HL-60 (cell line): Measurements from ENCODE around the gene MYPN.

Experiments used
- DNase-seq, 2 experiments: peaks; one replicate each; pipeline ENCODE4 v3.0.0-alpha.2; 2010 to 2020; ENCODE audit warnings: low read depth in 1 of 2, low spot score in 1 of 2
- H3K27ac ChIP-seq: fragments of 250-450 bp; sonication (Bioruptor Pico); replicated peaks from 2 replicates; pipeline ENCODE4 v1.5.1; 2020; ENCODE audit warnings: mild to moderate bottlenecking, moderate library complexity
- H3K27me3 ChIP-seq: fragments of 250-450 bp; sonication (Bioruptor Pico); 2 replicates; pipeline ENCODE4 v1.5.1; 2021; ENCODE audit warnings: mild to moderate bottlenecking, moderate library complexity; ENCODE audit not compliant: insufficient read depth, poor library complexity, severe bottlenecking
- H3K4me3 ChIP-seq: replicated peaks from 2 replicates; pipeline ENCODE4 v1.5.1; 2011; ENCODE audit warnings: mild to moderate bottlenecking, control low read depth, low read length; ENCODE audit not compliant: insufficient read depth
- GABPA ChIP-seq: IDR thresholded peaks from 2 replicates; pipeline ENCODE4 v1.6.1; 2012; ENCODE audit warnings: low read depth
- POLR2AphosphoS5 ChIP-seq: IDR thresholded peaks from 2 replicates; pipeline ENCODE4 v1.6.1; 2012; ENCODE audit warnings: low read depth
- SPI1 ChIP-seq: IDR thresholded peaks from 2 replicates; pipeline ENCODE4 v1.6.1; 2012; ENCODE audit warnings: low read depth, mild to moderate bottlenecking, borderline replicate concordance
- TF ChIP-seq, protein P1 (sequence below): IDR thresholded peaks from 2 replicates; pipeline ENCODE4 v1.6.1; 2012; ENCODE audit warnings: low read depth; ENCODE audit not compliant: insufficient replicate concordance
- TF ChIP-seq, protein P2 (sequence below): IDR thresholded peaks from one replicate; pipeline ENCODE4 v1.5.1; 2011; ENCODE audit warnings: low read length, control low read depth, inconsistent platforms; ENCODE audit not compliant: insufficient read depth

Gene MYPN

DNA sequence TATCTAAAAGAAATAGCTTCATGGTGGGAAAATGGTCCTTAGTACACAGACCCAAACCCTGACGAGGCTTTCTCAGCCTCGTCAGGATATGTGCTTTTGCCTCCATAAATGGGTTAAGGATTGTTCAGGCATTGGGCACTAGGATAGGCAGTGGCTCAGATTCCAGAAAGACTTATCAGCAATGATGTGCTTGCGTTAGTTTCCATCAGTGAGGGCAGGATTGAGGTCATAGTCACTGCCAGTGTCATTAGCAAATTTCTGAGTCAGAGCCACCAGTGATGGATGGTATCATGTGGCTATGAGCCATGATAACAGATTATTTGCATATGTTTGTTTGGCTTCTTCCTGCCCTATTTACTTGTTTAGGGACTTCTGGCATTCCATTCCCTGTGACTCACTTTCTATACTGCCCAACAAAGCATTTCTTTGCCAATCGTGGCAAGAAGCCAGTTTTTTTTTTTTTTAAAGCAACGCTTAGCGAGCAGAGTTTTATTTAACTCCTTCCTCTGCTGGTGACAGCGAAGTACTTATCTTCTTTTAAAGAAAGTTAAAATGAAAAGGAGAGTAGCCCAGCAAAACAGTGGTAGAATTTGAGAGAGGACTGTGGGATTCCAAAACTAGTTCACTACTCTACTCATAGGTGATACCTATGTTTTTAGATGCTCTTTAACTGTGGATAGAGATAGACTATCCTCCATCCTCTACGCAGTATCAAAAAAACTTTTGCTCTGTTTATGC, 44.4 kb downstream of the MYPN start:
- no peak for DNase-seq
- Histone ChIP-seq H3K4me3 (no peak overlapping the region), H3K27me3 (no peaks in the 10 kb centered on the region), H3K27ac (no peak overlapping the region)
- TF ChIP-seq, protein P1, sequence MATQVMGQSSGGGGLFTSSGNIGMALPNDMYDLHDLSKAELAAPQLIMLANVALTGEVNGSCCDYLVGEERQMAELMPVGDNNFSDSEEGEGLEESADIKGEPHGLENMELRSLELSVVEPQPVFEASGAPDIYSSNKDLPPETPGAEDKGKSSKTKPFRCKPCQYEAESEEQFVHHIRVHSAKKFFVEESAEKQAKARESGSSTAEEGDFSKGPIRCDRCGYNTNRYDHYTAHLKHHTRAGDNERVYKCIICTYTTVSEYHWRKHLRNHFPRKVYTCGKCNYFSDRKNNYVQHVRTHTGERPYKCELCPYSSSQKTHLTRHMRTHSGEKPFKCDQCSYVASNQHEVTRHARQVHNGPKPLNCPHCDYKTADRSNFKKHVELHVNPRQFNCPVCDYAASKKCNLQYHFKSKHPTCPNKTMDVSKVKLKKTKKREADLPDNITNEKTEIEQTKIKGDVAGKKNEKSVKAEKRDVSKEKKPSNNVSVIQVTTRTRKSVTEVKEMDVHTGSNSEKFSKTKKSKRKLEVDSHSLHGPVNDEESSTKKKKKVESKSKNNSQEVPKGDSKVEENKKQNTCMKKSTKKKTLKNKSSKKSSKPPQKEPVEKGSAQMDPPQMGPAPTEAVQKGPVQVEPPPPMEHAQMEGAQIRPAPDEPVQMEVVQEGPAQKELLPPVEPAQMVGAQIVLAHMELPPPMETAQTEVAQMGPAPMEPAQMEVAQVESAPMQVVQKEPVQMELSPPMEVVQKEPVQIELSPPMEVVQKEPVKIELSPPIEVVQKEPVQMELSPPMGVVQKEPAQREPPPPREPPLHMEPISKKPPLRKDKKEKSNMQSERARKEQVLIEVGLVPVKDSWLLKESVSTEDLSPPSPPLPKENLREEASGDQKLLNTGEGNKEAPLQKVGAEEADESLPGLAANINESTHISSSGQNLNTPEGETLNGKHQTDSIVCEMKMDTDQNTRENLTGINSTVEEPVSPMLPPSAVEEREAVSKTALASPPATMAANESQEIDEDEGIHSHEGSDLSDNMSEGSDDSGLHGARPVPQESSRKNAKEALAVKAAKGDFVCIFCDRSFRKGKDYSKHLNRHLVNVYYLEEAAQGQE = no peak
- TF ChIP-seq SPI1 (no peak), POLR2AphosphoS5 (no peak), GABPA (no peak)
- TF ChIP-seq, protein P2, sequence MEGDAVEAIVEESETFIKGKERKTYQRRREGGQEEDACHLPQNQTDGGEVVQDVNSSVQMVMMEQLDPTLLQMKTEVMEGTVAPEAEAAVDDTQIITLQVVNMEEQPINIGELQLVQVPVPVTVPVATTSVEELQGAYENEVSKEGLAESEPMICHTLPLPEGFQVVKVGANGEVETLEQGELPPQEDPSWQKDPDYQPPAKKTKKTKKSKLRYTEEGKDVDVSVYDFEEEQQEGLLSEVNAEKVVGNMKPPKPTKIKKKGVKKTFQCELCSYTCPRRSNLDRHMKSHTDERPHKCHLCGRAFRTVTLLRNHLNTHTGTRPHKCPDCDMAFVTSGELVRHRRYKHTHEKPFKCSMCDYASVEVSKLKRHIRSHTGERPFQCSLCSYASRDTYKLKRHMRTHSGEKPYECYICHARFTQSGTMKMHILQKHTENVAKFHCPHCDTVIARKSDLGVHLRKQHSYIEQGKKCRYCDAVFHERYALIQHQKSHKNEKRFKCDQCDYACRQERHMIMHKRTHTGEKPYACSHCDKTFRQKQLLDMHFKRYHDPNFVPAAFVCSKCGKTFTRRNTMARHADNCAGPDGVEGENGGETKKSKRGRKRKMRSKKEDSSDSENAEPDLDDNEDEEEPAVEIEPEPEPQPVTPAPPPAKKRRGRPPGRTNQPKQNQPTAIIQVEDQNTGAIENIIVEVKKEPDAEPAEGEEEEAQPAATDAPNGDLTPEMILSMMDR = no peak

DNA sequence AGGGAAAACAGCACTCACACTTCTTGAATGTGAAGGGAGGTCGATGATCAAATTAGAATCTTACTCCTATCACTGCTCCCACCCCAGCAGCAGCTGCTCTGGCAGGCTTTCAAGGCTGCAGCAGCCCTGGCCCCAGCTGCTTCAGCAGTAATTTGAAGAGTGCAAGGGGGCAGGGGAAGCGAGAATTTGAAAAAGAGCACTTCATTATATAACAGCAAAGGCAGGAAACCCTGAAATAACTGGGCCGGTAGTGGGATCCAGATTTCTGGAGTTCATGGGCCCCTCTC, 44.9 kb downstream of the MYPN start:
- Histone ChIP-seq H3K27me3 (no peaks in the 10 kb centered on the region), H3K4me3 (no peak overlapping the region), H3K27ac (no peak overlapping the region)
- DNase-seq = no peak
- TF ChIP-seq POLR2AphosphoS5 (no peak), GABPA (no peak), SPI1 (no peak)
- TF ChIP-seq, protein P1 = no peak
- TF ChIP-seq, protein P2 = no peak

DNA sequence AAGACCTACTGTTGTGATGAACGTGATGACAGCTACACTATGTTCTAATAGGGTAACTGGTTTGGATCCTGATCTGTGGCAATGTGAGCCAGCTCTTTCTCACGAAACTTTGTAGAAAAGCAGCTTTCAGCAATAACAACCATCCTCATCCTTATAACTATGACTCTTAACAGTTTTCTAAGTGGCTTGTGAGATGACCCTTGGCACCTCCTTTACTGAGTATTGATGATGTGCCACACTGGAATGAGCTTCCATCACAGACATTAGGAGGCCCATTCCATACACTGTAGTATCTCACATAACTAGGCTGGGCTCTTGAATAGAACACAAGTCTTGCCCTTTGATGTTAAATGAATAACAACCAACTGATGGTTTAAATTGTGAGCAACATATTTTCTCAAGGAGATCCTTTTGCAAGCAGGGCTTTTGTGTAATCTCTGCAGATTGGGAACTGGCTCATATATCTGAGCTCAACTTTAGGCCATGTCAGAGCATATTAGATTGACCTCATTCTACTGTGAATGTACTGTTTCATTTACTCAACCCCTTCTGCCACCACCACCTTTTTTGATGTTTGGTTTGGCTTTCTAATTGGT, 46.4 kb downstream of the MYPN start:
- Histone ChIP-seq H3K4me3 (no peak overlapping the region), H3K27me3 (no peaks in the 10 kb centered on the region), H3K27ac (no peak overlapping the region)
- TF ChIP-seq, protein P1 = no peak
- TF ChIP-seq POLR2AphosphoS5 = no peak
- TF ChIP-seq, protein P2 = no peak
- TF ChIP-seq SPI1 = no peak
- no peak for TF ChIP-seq GABPA
- no peak for DNase-seq
